Measurements from ENCODE around the gene SLC1A4. TPM values are rescaled to one million over a fixed set of nuclear protein-coding genes. Genes with fewer than 3 reads are reported as not detected.

The SLC1A4 gene
- total RNA-seq, 1 donor from 2014 or later, result 41.4 TPM

GRCh38 chr2:64990876-64991275 is 1.7 kb downstream of the SLC1A4 start:
- Mint-ChIP-seq H3K36me3 (ENCODE audit: low read depth, unreplicated experiment) (peaks cover 26% of the 10 kb centered on the region), H3K9me3 (ENCODE audit: unreplicated experiment) (no peaks in the 10 kb centered on the region), H3K27me3 (ENCODE audit: unreplicated experiment) (peaks cover 20% of the 10 kb centered on the region), H3K4me3 (ENCODE audit: unreplicated experiment) (peak overlapping the region; percentile 94), H3K4me1 (ENCODE audit: unreplicated experiment) (peaks cover 36% of the 10 kb centered on the region), H3K27ac (ENCODE audit: unreplicated experiment) (peak overlapping the region; percentile 77)
- no peak for DNase-seq (ENCODE audit: low spot score)
- TF ChIP-seq, protein P1, sequence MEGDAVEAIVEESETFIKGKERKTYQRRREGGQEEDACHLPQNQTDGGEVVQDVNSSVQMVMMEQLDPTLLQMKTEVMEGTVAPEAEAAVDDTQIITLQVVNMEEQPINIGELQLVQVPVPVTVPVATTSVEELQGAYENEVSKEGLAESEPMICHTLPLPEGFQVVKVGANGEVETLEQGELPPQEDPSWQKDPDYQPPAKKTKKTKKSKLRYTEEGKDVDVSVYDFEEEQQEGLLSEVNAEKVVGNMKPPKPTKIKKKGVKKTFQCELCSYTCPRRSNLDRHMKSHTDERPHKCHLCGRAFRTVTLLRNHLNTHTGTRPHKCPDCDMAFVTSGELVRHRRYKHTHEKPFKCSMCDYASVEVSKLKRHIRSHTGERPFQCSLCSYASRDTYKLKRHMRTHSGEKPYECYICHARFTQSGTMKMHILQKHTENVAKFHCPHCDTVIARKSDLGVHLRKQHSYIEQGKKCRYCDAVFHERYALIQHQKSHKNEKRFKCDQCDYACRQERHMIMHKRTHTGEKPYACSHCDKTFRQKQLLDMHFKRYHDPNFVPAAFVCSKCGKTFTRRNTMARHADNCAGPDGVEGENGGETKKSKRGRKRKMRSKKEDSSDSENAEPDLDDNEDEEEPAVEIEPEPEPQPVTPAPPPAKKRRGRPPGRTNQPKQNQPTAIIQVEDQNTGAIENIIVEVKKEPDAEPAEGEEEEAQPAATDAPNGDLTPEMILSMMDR (IDR thresholded peaks at IDR 0.05; ENCODE audit: unreplicated experiment), result no peak

DNA sequence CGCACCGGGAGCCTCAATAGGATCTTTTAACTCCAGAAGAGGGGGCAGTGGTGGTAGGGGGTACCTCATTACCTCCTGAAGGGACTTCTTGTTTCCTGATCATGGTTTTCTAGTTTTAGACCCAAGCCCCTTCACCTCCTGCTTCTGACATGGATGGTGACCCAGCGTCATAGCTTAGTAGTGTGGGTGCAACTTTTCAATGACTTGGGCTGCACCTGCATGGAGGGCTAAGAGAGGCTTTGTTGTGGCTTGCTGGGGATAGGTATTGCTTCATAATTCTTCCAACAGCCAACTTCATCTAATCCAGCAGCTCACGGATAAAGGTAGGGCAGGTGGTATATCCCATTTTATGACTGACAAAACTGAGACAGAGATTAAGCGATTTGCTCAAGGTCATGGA is 3.0 kb downstream of the SLC1A4 start:
- no peak for DNase-seq (ENCODE audit: low spot score)
- peak overlapping the region; percentile 56 for H3K4me3 Mint-ChIP-seq (ENCODE audit: unreplicated experiment)
- H3K36me3 Mint-ChIP-seq (ENCODE audit: low read depth, unreplicated experiment), result peaks cover 21% of the 10 kb centered on the region
- peaks cover 17% of the 10 kb centered on the region for H3K27me3 Mint-ChIP-seq (ENCODE audit: unreplicated experiment)
- peak overlapping the region; percentile 18 for H3K27ac Mint-ChIP-seq (ENCODE audit: unreplicated experiment)
- H3K9me3 Mint-ChIP-seq (ENCODE audit: unreplicated experiment), result no peaks in the 10 kb centered on the region
- TF ChIP-seq, protein P1 (IDR thresholded peaks at IDR 0.05; ENCODE audit: unreplicated experiment), result no peak
- peaks cover 27% of the 10 kb centered on the region for H3K4me1 Mint-ChIP-seq (ENCODE audit: unreplicated experiment)

DNA sequence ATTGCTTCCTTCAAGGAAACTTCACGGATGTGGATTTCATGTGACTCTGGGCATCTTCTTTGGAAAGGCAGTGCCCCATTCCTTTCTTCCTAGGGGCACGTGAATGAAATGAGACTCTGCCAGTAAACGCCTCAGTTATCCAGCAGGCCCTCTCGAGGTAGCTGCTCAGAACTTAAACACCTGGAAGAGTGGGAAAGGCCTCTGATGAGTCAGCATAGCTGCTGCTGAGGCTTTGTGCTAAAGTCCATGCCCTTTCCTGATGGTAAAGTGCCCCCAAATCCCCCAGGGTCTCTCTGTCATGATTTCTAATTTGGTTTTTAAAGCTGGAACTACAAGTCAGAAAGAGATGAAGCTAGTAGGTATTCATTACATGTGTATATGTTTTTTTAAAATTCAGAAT is 3.8 kb downstream of the SLC1A4 start:
- Mint-ChIP-seq H3K4me1 (ENCODE audit: unreplicated experiment) (peaks cover 26% of the 10 kb centered on the region), H3K9me3 (ENCODE audit: unreplicated experiment) (no peaks in the 10 kb centered on the region), H3K4me3 (ENCODE audit: unreplicated experiment) (peak overlapping the region; percentile 9), H3K36me3 (ENCODE audit: low read depth, unreplicated experiment) (peaks cover 20% of the 10 kb centered on the region), H3K27me3 (ENCODE audit: unreplicated experiment) (peaks cover 16% of the 10 kb centered on the region), H3K27ac (ENCODE audit: unreplicated experiment) (no peak overlapping the region)
- TF ChIP-seq, protein P1 (IDR thresholded peaks at IDR 0.05; ENCODE audit: unreplicated experiment), result no peak
- no peak for DNase-seq (ENCODE audit: low spot score)

DNA sequence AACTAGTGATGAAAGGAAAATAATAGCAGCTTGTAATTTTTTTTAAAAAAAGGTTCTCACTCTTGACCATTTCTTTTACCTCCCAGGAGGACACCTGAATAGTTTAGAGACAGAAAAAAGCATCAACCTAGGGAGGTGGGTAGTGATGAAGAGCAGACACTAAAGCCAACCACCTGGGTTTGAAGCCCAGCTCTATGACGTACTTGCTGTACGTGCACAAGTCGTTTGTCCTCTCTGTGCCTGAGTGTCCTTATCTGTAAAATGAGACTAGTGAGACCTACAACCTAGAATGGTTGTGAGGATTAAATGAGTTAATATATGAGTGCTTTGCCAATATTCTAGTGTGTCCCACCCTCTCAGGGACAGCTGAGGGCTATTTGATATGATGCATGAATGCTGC is 5.8 kb downstream of the SLC1A4 start:
- DNase-seq (ENCODE audit: low spot score), result no peak
- Mint-ChIP-seq H3K4me3 (ENCODE audit: unreplicated experiment) (no peak overlapping the region), H3K9me3 (ENCODE audit: unreplicated experiment) (no peaks in the 10 kb centered on the region), H3K27ac (ENCODE audit: unreplicated experiment) (no peak overlapping the region), H3K4me1 (ENCODE audit: unreplicated experiment) (peaks cover 35% of the 10 kb centered on the region), H3K27me3 (ENCODE audit: unreplicated experiment) (peaks cover 12% of the 10 kb centered on the region), H3K36me3 (ENCODE audit: low read depth, unreplicated experiment) (peaks cover 18% of the 10 kb centered on the region)
- TF ChIP-seq, protein P1 (IDR thresholded peaks at IDR 0.05; ENCODE audit: unreplicated experiment), result no peak

- DNase-seq (ENCODE audit: low spot score), result no peak
- TF ChIP-seq, protein P1 (IDR thresholded peaks at IDR 0.05; ENCODE audit: unreplicated experiment), result no peak
- H3K4me1 Mint-ChIP-seq (ENCODE audit: unreplicated experiment), result peaks cover 25% of the 10 kb centered on the region
- no peaks in the 10 kb centered on the region for H3K9me3 Mint-ChIP-seq (ENCODE audit: unreplicated experiment)
- H3K4me3 Mint-ChIP-seq (ENCODE audit: unreplicated experiment), result no peak overlapping the region
- no peaks in the 10 kb centered on the region for H3K27me3 Mint-ChIP-seq (ENCODE audit: unreplicated experiment)
- no peak overlapping the region for H3K27ac Mint-ChIP-seq (ENCODE audit: unreplicated experiment)
- peaks cover 14% of the 10 kb centered on the region for H3K36me3 Mint-ChIP-seq (ENCODE audit: low read depth, unreplicated experiment)
Observed at GRCh38 chr2:64996871-64997307, 7.7 kb downstream of the SLC1A4 start.
